SW480 (cell line): ENCODE measurements around the gene SRPX.

Source experiments
- DNase-seq: peaks from one replicate; pipeline ENCODE4 v3.0.0-alpha.2; 2016; ENCODE audit warnings: low spot score

SRPX gene

DNA sequence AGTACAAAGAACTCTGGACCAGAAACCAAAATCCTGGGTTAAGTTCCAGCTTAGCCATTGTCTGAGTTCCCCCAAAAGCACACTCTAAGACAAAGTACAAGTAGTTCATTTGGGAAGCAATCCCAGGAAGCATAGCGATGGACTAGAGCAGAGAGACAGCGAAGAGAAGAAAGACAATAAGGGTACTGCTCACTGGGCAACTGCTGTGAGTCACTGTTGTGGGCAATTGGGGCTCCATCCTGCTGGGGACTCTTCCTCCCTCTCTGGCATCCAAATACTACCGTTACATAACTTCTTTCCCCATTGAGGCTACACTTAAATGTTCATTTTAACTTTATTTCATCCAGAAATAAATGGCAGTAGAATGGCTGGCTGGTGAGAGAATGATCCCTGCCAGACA, 14.1 kb downstream of the SRPX start:
- DNase-seq: no peak

DNA sequence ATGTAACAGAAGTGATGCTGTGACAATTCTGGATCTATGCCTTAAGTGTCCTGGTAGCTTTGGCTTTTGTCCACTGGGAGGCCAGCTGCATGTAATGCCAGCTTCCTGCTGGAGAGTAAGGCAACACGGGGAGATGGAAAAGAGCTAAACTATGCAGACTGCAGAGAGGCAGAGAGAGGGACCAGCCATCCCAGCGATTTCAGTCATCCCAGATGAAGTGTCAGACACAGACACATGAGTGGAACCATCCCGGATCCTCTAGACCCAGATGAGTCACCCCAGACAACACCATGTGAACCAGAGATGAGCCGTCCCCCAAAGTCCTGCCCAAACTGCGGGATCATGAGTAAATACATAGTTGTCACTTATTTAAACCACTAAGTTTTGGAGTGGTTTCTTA, 14.6 kb downstream of the SRPX start:
- DNase-seq: no peak

DNA sequence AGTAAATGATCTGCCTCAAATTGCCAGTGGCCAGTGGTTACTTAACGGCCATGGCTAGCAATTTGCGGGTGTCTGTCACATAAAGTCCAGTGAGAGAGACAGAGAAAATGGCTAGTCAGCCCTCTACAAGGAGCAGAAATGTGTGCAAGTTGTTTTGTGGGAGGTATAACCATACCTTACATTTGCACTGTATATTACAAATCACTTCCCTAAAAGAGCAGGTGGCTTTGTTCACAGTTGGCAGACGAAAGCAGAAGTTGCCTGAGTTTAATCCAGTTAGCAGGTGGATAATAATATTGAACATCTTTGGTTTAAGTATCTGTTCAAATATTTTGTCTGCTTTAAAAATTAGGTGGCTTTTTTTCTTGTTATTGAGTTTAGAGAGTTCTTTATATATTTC, 15.6 kb downstream of the SRPX start:
- no peak for DNase-seq

DNA sequence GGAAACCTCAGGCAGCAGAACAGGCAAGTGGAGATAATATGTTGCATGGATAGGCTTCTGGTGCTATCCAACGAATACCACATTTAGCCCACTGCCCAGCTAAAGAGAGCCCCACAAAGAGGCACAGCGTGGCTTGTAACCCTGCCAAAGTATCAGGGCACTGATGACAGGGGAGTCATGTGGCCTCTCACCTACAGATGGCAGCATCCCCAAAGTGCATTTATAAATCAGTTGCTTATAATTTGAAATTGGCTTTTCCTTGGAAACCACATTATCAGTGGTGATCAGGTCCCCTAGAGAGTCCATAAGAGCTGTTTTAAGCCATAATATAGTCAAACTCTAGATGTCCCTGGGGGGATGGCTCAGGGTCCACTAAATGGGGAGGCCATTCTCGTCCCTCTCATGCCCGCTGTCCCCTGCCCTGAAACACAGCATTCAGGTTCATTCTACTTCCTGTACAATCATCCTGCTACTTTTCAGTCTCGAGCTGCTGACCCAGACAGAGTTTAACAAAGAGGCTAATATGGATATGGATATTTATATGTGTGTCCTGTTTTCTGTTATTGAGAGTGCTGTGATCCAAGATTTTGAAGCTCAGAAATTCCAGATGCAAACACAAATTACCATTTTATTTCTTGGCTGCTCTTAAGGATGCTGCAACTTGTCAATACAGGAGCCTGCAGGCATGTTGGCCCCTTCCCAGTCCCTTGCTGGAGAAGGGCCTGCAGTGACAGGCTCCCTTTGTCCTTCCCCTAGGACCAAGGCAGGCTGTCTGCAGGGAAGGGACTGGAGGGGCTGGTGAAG, 28.5 kb downstream of the SRPX start:
- DNase-seq: peak; percentile 13

DNA sequence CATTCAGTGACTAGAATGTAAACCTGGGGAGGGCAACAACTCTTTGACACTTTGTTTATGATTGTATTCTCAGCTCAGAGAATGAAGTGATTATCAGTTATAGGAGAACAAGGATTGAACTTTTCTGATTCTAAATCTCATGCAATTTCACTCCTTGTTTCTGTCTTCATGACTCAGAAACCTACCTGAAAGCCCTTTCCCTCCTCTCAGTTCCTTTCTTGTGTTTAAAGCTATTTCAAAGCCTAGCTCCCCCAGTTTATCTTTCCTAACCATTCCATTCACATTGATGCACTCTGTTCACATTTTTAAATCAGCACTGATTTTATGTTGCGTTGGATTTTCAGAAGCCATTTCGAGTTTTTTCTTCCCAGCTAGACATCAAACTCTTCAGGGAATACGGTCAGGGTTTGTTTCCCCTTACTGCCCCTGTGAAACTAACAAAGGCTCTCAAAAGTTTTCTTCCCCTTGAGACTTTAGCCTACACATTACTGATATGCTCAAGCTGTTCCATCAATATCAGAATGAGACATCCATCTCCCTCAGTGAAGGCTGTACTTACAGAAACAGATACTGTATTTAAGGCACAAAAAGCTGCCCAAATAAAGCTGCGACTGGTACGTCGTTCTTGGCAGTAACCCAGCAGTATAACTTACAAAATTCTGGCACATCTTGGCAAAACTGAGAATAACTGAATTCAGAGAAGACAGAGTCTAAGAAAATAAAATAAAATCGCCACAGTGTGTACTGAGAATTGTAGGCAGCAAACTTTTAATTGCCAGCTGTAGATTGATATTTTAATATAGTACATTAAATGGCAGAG, 31.0 kb downstream of the SRPX start:
- no peak for DNase-seq

DNA sequence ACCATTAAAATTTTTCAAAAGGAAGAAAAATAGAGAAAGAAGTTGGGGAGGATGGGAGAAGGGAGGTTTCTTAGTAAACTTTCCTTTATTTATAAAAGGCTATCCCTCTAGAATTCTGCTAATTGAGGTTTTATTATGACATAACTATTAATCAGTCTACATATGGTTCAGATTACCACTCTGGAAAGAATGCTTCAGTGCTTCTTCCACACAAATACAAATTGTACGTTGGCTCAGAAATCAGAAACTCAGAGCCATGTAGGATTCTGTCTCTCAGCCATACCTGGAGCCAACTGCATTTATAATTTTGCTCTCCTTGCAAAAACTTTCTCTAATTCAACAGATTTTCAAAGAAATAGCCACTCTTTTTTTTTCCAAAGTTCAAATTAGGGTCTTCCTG, 37.1 kb downstream of the SRPX start:
- no peak for DNase-seq

DNA sequence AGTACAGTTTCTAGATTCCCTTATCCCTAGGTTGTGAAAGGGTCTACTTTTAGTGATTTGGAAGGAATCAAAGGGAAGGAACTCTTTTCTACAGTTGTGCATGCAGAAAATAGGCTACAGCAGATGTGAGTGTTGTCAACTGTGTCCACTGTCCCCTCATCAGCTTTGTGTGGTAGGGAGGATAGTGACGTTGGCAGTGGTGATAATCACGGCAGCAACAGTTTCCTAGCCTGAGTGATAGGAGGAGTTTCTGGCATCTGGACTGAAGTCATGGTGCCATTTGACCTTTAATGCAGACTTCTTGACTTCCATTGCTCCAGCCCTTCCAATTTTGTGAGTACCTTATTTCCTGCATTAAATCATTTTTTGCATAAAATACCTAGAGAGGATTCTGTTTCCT, 39.3 kb downstream of the SRPX start:
- no peak for DNase-seq

DNA sequence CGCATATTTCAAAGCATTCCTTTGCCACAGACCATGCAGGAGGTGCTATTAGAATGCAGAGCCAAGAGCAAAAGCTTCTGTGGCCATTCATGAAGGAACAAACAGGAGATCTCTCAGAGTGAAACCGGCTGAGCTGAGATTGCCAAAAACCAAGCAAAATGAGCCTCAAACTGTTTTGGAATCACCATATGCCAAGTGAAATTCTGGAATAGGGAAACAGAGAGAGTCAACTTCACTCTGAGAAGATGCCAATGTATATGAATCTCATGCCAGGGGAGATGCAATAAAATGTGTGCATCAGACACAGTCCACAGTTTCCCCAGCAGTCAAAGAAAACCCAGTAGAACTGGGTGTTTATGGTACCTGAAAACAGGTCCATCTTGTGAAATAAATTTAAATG, 42.3 kb downstream of the SRPX start:
- no peak for DNase-seq

DNA sequence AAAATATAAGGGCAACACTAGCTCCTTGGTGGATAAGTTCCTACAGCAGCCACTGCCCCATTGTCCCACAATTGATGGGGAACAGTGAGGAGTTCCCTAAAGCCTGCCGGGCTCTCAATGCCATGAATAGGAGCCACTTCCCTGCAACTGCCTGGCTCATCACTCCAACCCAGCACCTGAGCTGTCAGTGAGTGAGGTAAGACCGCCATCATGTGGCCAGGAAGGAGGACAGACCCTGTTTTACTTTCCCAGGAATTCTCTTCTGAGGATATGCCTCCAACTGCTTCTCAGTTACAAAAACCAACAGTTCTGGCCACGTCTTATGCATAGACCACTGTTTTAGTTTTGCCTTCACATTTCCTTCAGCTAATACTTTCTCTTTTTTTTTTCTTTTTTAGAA, 45.5 kb downstream of the SRPX start:
- peak; percentile 61 for DNase-seq

DNA sequence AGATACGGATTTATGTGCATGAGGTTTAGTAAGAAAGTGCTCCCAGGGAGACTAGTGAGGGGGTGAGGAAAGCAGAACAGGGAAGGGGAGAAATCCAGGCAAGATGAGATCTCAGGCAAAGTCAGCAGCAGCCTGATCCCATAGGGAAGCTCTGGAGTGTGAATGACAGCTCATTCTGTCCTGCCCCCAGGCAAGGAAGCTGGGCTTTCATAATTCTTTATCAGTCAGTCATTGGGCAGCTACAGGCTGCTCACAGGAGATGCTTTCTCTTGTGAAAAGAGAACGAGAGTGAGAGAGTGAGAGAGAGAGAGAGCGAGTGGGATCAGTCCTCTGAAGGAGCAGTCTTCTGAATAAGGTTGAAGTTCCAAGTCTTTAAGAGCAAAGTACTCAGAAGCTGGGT, 48.1 kb downstream of the SRPX start:
- no peak for DNase-seq

DNA sequence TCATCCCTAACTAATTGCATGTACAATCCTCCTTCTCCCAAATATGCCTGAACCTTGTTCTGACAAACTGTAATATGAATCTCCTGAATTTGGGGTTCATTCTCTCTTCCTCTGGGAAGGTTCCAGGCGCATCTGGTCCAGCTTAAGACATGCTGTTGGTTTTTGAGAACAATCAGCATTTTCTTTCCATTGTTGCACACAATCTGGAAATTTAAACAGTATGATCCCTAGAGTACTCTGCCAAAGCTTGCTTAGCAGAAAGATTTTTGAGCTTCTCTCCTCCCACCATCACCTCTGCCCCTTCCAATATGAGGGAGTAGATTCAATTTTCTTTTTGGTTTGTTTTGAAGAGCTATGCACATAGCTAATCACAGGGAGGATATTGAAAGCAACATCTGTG, 50.1 kb downstream of the SRPX start:
- no peak for DNase-seq

DNA sequence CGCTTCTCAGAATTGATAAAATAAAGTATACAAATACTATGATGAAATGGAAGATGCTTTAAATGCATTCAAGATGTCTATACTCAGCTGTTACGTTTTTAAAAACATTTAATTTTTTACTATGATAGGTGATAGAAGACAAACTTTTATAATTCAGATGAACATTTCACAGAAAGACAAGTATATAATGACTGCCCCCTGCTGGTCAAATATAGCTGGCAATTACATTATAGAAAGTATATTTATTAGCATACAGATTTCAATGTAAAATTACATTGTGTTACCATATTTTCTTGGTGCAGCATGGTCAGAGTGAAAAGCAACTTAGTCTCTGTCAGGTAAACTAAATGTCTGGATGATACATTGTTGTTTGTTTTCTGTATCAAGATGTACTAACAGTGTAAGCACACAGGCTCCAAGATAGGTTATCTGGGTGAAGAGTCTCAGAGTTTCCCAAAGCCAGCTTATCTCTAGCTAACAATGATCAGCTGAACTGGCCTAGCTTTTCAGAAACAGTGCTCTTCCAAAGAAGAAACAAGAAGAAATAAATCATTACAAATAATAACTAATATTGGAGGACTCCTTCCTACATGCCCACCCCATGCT, 54.1 kb downstream of the SRPX start:
- DNase-seq: peak; percentile 11

DNA sequence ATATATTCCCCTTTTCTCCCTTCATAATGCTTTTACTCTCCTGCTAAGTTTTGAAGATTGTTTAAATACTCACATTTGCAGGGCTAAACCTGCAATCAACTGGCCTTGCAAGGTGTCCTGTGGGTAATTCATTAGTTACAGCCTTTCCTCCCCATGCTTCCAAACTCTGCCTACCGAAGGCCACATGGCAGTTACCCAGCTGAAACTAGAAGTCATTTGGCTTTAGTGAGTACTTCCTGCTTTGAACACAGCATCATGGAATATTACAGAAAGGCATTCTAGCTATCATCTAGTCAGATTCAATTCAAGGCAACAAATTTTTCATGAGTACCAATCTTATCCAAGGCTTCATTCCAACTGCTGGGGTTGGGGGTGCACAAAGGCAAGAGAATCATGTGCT, 55.6 kb downstream of the SRPX start:
- DNase-seq: no peak

DNA sequence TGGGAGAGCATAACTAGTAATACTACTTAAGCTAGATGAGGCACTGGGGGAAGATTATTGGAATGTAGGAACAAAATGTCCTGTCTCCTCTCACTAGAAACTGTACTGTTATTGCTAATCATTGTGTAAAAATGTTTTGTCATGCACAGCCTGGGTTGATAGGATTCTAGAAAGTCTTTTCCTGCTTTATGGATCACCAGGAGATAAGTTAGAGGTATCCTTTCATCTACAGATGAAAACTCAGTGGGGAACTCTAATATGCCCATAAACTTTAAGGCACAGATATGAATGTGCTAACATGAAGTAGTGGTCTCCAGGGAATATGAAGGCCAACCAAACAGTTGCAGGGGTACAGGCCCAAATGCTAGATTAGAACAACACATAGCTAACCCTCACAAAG, 57.5 kb downstream of the SRPX start:
- no peak for DNase-seq

DNA sequence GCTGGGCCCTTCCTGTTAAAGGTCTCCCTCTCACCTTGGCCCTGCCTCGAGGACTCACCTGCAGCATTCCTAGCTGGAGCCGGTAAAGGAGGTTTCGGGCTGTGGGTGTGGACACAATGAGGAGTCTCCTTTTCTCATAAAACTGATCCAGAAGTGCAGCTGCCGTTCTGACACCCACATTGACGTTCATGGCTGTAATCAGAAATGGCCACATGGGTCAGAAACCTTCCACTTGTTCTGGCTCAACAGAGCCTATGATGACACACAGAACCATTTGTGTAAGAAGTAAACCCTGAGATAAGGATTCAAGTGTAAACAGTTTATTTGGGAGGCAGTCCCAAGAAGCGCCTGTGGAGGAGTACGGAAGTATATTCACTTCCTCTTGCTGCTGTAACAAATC, 63.8 kb downstream of the SRPX start:
- no peak for DNase-seq

DNA sequence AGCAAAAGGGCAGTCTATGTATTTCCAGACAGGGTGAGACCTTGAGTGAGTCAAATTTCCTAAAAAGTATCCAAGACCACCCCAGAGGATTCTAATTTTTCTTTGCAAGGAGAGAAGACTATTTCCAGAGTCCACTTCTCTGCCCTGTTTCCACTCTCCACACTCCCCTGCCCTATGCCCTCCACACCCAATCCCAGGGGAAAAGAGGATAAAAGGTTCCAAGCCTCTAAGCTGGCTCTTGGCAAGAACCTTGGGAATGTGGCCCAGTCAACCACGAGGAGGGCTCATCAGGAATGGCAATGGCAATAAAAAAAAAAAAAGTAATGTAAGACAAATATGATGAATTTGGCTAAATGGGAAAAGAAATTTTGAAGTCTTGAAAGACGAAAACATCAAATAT, 65.9 kb downstream of the SRPX start:
- no peak for DNase-seq

DNA sequence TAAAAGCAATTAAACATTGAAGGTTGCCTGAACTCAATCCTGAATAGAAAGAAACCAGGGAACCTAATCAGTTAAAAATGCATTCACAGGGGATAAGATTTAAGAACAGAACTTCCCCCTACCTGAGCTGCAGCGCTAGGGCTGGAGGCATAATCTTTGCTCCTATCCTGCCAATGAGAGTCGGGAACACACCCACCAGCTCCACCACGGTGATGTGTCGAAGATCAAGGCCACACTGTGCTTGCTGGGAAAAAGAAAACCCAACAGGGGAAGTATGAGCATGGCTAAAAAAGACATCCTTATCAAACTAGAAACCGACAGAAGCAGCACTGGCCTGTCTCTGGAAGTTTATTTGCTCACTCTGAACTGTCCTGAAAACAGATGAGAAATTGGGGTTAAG, 66.3 kb downstream of the SRPX start:
- no peak for DNase-seq

DNA sequence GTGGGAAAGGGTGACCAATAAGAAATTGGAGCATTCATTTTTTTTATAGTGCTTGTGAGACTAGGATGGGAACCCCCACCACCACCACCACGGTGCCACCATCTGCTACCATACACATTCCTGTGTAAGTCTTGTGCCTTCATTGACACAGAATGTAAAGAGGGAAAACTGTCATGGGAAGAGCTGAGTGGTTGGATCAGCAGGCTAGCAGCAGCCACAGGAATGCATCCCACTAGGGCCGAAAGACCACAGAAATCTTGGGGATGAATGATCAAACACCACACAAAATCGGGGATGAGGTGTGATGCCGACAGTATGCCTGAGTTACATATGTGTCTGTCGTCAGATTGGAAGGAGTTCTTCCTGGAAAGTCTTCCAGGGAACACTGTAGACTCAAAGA, 69.2 kb downstream of the SRPX start:
- DNase-seq: peak; percentile 58

DNA sequence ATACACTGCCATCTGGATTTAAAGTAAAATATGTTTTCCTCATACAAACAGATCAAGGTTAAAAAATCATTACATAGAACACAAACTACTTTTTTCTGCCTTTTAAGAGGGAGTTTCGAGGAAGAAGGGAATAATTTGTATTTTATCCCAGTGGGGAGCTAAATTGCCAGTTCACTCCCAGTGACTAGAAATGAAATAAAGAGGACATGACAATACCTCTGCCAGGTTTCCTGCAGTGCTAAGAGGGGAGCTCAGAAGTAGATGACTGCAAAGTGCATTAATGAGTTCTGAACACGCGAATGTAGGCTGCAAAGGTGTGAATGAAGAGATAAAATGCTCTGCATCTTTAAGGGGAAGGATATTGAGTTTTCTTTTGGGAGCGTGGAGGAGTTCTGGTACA, 69.7 kb downstream of the SRPX start:
- DNase-seq: no peak

DNA sequence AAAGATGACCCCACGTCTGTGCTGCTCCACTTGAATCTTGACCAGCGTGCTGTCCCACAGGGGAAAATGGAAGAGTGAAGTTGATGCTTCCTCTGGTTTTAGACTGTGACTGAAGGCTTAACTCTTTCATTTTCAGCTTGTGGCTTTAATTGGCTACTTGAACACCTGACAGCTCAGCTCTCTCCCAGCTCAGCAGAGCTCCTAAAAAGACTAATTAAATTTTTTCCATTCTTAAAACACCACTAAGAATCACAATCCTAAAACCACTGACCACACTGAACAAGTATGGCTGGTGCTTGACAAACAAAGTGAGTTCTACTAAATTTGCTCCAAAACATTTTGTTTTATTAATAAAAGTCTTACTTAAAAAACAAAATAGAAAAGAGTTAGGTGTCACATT, 71.7 kb downstream of the SRPX start:
- DNase-seq: no peak

DNA sequence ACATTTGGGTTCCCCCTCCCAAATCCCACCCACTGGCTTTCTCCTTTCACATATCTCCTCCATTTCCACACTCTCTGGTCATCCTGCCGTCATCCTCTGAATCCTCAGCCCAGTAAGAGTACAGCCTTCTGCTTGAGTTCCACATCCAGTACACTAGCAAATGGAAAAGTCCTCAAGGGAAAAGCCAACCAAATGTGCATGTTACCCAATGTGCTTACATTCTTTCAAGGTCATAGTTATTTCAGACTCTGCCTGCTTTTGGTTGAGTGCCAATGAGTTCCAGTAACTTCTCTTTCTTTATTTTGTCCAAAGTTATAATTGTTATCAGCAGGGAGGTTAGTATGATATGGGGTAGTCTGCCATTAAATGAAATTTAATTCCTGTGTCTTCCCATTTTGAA, 78.1 kb downstream of the SRPX start:
- DNase-seq: no peak

DNA sequence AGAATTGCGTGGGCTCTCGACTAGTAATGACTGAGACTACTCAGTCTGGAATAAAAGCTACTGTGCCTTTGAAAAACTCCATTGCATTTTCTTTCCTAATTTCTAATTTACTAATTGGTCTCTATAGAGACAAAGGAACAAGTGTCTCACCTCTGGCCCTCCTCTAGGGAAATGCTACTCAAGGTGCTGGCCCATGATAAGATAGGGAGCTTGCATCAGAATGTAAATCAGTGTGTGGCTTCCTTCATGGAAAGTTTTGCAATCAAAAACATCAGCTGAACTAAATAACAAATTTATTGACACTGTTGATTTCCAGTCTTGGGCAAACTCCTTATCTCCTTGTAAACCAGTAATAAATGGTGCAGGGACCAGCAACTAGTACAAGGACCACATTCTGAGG, 81.8 kb downstream of the SRPX start:
- DNase-seq: no peak

DNA sequence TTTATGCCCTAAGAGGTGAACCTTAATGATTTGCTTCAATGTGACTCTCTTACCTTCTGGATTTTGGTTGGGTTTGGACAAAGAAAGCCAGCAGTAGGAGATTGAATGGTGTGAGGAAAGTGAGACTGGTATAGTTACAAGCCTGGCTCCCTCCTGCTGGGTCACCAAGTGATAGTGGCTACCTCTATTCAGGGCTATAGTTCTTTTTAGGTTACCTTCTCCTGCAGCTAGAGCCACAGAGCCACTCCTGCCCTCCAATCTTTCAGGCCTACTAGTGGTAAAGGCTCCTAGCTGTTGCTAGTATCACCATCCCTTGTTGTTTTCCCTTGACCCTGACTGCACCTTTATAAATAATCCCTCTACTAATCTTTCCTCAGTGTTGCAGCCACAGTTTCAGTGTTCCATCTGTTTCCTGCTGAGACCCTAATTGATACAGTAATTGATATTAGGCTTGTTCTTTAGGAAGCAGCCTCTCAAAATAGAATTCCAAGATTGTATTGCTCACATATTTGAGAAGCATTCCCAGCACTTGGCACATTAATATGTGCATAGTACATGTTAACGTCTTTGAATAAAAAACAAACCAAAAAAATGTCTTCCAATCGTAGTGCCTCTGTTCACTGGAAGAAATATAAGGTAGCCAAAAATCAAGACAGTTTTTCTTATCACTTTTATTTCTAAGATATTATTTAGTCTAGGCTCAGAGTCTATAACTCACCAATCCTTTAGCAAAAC, 82.3 kb downstream of the SRPX start:
- DNase-seq: no peak
